ENCODE measurements around the gene CLDN11. TPM values are rescaled to one million over a fixed set of nuclear protein-coding genes. Genes with fewer than 3 reads are reported as not detected.

CLDN11 gene
- total and polyA plus RNA-seq, 9 donors: 0.62 to 14.2 (median 2.1) TPM

GRCh38 chr3:170410428-170411029 lies 8.1 kb upstream of the CLDN11 start:
- H3K27ac ChIP-seq (ENCODE audit: low read length): no peak overlapping the region
- WGBS (ENCODE audit: insufficient coverage): 60% methylated on average over 1 of the region's 4 CpGs
- peaks cover 2% of the 10 kb centered on the region for H3K27me3 ChIP-seq (ENCODE audit: control insufficient read depth, insufficient read depth, low read length)
- peak; percentile 49 for DNase-seq
- H3K4me1 ChIP-seq (ENCODE audit: control insufficient read depth, insufficient read depth, low read length): no peaks in the 10 kb centered on the region
- H3K9me3 ChIP-seq (replicated peaks; ENCODE audit: control insufficient read depth, low read depth, low read length): no peaks in the 10 kb centered on the region
- H3K4me3 ChIP-seq (ENCODE audit: low read length): no peak overlapping the region
- H3K36me3 ChIP-seq (ENCODE audit: control insufficient read depth, insufficient read depth, low read length): no peaks in the 10 kb centered on the region

GRCh38 chr3:170413291-170413690 lies 5.4 kb upstream of the CLDN11 start:
- H3K4me1 ChIP-seq (ENCODE audit: control insufficient read depth, insufficient read depth, low read length): peaks cover under 1% of the 10 kb centered on the region
- H3K36me3 ChIP-seq (ENCODE audit: control insufficient read depth, insufficient read depth, low read length): no peaks in the 10 kb centered on the region
- peaks cover 13% of the 10 kb centered on the region for H3K27me3 ChIP-seq (ENCODE audit: control insufficient read depth, insufficient read depth, low read length)
- H3K4me3 ChIP-seq (ENCODE audit: low read length): no peak overlapping the region
- no peak overlapping the region for H3K27ac ChIP-seq (ENCODE audit: low read length)
- H3K9me3 ChIP-seq (replicated peaks; ENCODE audit: control insufficient read depth, low read depth, low read length): no peaks in the 10 kb centered on the region
- 80% methylated on average over 2 of the region's 4 CpGs for WGBS (ENCODE audit: insufficient coverage)
- DNase-seq: no peak

- Histone ChIP-seq H3K4me1 (ENCODE audit: control insufficient read depth, insufficient read depth, low read length) (peaks cover 8% of the 10 kb centered on the region), H3K9me3 (replicated peaks; ENCODE audit: control insufficient read depth, low read depth, low read length) (no peaks in the 10 kb centered on the region), H3K27ac (ENCODE audit: low read length) (no peak overlapping the region), H3K27me3 (ENCODE audit: control insufficient read depth, insufficient read depth, low read length) (peaks cover 22% of the 10 kb centered on the region), H3K4me3 (ENCODE audit: low read length) (no peak overlapping the region), H3K36me3 (ENCODE audit: control insufficient read depth, insufficient read depth, low read length) (no peaks in the 10 kb centered on the region)
- DNase-seq: peak; percentile 85
- WGBS (ENCODE audit: insufficient coverage): 0% methylated on average over 1 of the region's 5 CpGs
Observed at GRCh38 chr3:170414202-170414663, 4.4 kb upstream of the CLDN11 start.

DNA sequence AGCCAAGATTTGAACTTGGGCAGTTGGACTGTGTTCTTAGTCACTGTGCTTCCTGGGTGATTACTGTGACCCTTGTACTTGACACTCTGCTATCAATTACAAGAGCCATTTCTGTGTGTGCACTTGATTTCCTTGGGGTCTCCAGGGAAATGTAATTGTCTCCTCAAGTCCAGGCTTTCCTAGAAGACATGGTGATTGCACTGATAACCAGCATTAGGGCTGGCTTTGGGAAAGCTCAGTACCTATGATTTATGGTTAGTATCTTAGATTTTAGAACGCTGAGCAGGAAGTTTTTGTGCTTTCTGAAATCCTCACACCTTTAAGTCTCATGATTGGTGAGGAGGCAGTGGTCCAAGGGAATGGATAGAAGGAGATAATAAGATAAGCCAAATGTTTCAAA lies 1.6 kb upstream of the CLDN11 start:
- H3K27me3 ChIP-seq (ENCODE audit: control insufficient read depth, insufficient read depth, low read length): peaks cover 35% of the 10 kb centered on the region
- H3K36me3 ChIP-seq (ENCODE audit: control insufficient read depth, insufficient read depth, low read length): no peaks in the 10 kb centered on the region
- H3K4me3 ChIP-seq (ENCODE audit: low read length): no peak overlapping the region
- no peak for DNase-seq
- peaks cover 18% of the 10 kb centered on the region for H3K4me1 ChIP-seq (ENCODE audit: control insufficient read depth, insufficient read depth, low read length)
- WGBS (ENCODE audit: insufficient coverage): 40% methylated on average over 1 of the region's 1 CpG
- H3K9me3 ChIP-seq (replicated peaks; ENCODE audit: control insufficient read depth, low read depth, low read length): no peaks in the 10 kb centered on the region
- no peak overlapping the region for H3K27ac ChIP-seq (ENCODE audit: low read length)

DNA sequence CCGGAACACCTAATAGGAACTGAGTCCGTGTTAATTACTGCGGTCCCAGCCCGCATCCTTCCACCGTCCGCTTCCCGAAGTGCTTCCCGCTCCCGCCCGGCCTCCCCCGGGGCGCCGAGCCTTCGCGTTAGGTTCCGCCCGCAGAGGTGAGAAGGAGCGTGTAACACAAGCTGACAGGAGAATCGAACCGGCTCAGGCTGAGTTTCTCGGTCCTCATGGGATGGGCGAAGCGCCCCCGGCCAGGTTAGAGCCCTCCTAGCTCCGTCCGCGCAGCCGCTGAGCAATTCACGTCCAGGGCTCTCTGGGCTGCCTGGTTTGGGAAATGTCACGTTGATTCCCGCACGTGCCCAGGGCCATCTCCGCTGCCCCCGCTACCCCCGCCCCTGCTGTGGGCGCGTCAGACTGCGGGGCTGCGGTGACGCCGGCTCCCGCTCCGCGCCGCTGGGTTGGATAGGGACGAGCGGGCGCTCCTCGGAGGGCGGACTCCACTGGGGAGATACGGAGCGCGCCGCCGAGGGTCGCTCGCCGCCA lies 954 bp downstream of the CLDN11 start:
- Histone ChIP-seq H3K27me3 (ENCODE audit: control insufficient read depth, insufficient read depth, low read length) (peaks cover 35% of the 10 kb centered on the region), H3K36me3 (ENCODE audit: control insufficient read depth, insufficient read depth, low read length) (no peaks in the 10 kb centered on the region), H3K27ac (ENCODE audit: low read length) (no peak overlapping the region), H3K9me3 (replicated peaks; ENCODE audit: control insufficient read depth, low read depth, low read length) (no peaks in the 10 kb centered on the region), H3K4me1 (ENCODE audit: control insufficient read depth, insufficient read depth, low read length) (peaks cover 18% of the 10 kb centered on the region), H3K4me3 (ENCODE audit: low read length) (peak overlapping the region; percentile 19)
- 1% methylated on average over 56 of the region's 58 CpGs for WGBS (ENCODE audit: insufficient coverage)
- peak; percentile 14 for DNase-seq

DNA sequence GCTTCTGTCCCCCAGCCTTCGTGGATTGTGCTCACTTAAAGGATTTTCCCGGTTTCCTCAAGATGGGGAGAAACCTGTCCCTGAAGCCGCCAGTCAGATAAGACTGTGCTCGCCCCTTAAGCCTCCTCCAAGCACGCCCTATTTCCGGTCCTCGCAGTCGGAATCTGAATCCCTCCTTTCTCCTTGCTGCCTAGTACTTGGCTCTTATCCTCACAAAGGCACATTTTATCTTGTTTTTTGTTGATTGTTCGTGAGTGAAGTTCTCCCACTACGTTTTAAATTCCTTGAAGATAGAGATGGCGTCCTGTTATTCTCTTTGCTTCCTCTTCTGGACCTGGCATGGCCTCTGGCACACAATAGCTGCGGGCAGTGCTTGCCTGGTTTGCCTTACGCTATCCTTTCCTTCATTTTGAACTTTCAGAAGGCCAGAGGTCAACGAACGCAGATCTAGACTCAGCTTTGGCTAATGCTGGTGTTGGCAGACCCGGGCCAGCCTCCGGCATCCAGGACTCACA lies 1.7 kb downstream of the CLDN11 start:
- H3K36me3 ChIP-seq (ENCODE audit: control insufficient read depth, insufficient read depth, low read length): no peaks in the 10 kb centered on the region
- 53% methylated on average over 9 of the region's 17 CpGs for WGBS (ENCODE audit: insufficient coverage)
- DNase-seq: no peak
- H3K4me1 ChIP-seq (ENCODE audit: control insufficient read depth, insufficient read depth, low read length): peaks cover 18% of the 10 kb centered on the region
- H3K9me3 ChIP-seq (replicated peaks; ENCODE audit: control insufficient read depth, low read depth, low read length): no peaks in the 10 kb centered on the region
- H3K27ac ChIP-seq (ENCODE audit: low read length): no peak overlapping the region
- H3K27me3 ChIP-seq (ENCODE audit: control insufficient read depth, insufficient read depth, low read length): peaks cover 34% of the 10 kb centered on the region
- H3K4me3 ChIP-seq (ENCODE audit: low read length): peak overlapping the region; percentile 3

DNA sequence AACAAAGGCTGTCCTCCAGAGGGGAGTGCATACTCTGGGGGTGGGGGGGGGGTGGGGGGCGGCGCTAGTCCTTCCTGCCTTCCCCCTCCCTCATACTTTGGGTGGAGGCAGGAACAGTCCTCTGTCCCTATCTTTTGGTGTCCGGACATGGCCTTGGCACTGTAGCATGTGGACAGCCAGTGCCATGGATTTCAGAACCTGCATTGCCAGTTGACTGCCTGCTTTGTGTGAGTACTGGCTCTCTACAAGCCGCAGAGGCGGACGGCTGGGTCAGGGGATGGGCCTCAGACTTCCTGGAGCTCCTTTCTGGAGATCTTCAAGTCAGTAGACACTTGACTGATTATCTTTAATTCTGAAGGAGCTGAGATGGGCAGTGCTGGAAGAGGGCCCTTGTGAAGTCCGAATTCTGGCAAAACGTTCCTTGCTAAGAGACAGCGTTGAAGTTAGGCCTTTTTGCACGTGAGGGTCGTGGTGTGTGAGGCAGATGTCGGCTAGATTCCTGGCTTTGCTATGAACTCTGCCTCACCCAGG lies 2.5 kb downstream of the CLDN11 start:
- Histone ChIP-seq H3K4me3 (ENCODE audit: low read length) (no peak overlapping the region), H3K27me3 (ENCODE audit: control insufficient read depth, insufficient read depth, low read length) (peaks cover 34% of the 10 kb centered on the region), H3K4me1 (ENCODE audit: control insufficient read depth, insufficient read depth, low read length) (peaks cover 18% of the 10 kb centered on the region), H3K36me3 (ENCODE audit: control insufficient read depth, insufficient read depth, low read length) (no peaks in the 10 kb centered on the region), H3K9me3 (replicated peaks; ENCODE audit: control insufficient read depth, low read depth, low read length) (no peaks in the 10 kb centered on the region), H3K27ac (ENCODE audit: low read length) (no peak overlapping the region)
- 73% methylated on average over 4 of the region's 12 CpGs for WGBS (ENCODE audit: insufficient coverage)
- DNase-seq: peak; percentile 12

DNA sequence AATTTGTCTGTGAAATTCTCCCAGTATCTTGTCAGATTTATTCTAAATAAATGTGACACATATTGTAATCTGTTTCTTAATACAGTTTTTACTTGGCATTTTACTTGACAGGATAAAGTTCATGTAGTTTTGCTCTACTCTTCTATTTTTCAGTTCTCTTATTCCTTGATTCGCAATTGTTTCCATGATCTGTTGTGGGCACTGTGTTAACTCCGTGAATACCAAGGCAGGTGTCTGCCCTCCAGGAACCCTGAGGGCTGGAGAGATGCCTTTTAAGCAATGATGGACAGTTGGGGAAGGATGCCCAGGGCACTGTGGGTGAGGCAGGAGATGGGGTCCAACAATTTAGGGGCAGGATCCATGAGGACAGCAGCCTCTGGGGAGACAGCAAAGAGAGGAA lies 3.1 kb downstream of the CLDN11 start:
- Histone ChIP-seq H3K36me3 (ENCODE audit: control insufficient read depth, insufficient read depth, low read length) (no peaks in the 10 kb centered on the region), H3K27ac (ENCODE audit: low read length) (no peak overlapping the region), H3K4me3 (ENCODE audit: low read length) (no peak overlapping the region), H3K27me3 (ENCODE audit: control insufficient read depth, insufficient read depth, low read length) (peaks cover 31% of the 10 kb centered on the region), H3K9me3 (replicated peaks; ENCODE audit: control insufficient read depth, low read depth, low read length) (no peaks in the 10 kb centered on the region), H3K4me1 (ENCODE audit: control insufficient read depth, insufficient read depth, low read length) (peaks cover 18% of the 10 kb centered on the region)
- WGBS (ENCODE audit: insufficient coverage): 80% methylated on average over 1 of the region's 2 CpGs
- DNase-seq: no peak

GRCh38 chr3:170423001-170423615 lies 4.4 kb downstream of the CLDN11 start:
- Histone ChIP-seq H3K27me3 (ENCODE audit: control insufficient read depth, insufficient read depth, low read length) (peaks cover 24% of the 10 kb centered on the region), H3K4me1 (ENCODE audit: control insufficient read depth, insufficient read depth, low read length) (peaks cover 18% of the 10 kb centered on the region), H3K27ac (ENCODE audit: low read length) (no peak overlapping the region), H3K9me3 (replicated peaks; ENCODE audit: control insufficient read depth, low read depth, low read length) (no peaks in the 10 kb centered on the region), H3K36me3 (ENCODE audit: control insufficient read depth, insufficient read depth, low read length) (no peaks in the 10 kb centered on the region), H3K4me3 (ENCODE audit: low read length) (no peak overlapping the region)
- WGBS (ENCODE audit: insufficient coverage): 62% methylated on average over 6 of the region's 8 CpGs
- no peak for DNase-seq

GRCh38 chr3:170424879-170425278 lies 6.2 kb downstream of the CLDN11 start:
- no peak overlapping the region for H3K27ac ChIP-seq (ENCODE audit: low read length)
- 82% methylated on average over 7 of the region's 8 CpGs for WGBS (ENCODE audit: insufficient coverage)

More at GRCh38 chr3:170424879-170425278, 6.2 kb downstream of the CLDN11 start:
- Histone ChIP-seq H3K4me3 (ENCODE audit: low read length) (no peak overlapping the region), H3K27me3 (ENCODE audit: control insufficient read depth, insufficient read depth, low read length) (peaks cover 7% of the 10 kb centered on the region), H3K9me3 (replicated peaks; ENCODE audit: control insufficient read depth, low read depth, low read length) (no peaks in the 10 kb centered on the region), H3K4me1 (ENCODE audit: control insufficient read depth, insufficient read depth, low read length) (peaks cover 3% of the 10 kb centered on the region), H3K36me3 (ENCODE audit: control insufficient read depth, insufficient read depth, low read length) (no peaks in the 10 kb centered on the region)
- no peak for DNase-seq

Measured in muscle of leg (tissue), 11 donors.